H1 (cell line): ENCODE results near the gene OLR1.

Experiments
- BACH1 ChIP-seq: IDR thresholded peaks from 2 replicates; pipeline ENCODE4 v1.6.1; 2012; ENCODE audit warnings: low read length, improper control_type of control experiment
- EP300 ChIP-seq, 2 experiments: IDR thresholded peaks; 1 replicate in 1 of 2; 2 replicates in 1 of 2; pipeline ENCODE4 v1.6.1; 2011 to 2012; ENCODE audit warnings: low read depth in 2 of 2, low read length in 2 of 2, mild to moderate bottlenecking in 2 of 2, borderline replicate concordance in 1 of 2, inconsistent platforms in 1 of 2, moderate library complexity in 1 of 2
- NRF1 ChIP-seq: IDR thresholded peaks from 2 replicates; pipeline ENCODE4 v1.6.1; 2011; ENCODE audit warnings: mild to moderate bottlenecking, low read depth, low read length, improper control_type of control experiment
- POLR2A ChIP-seq, 2 experiments: IDR thresholded peaks; 1 replicate in 1 of 2; 2 replicates in 1 of 2; pipeline ENCODE4 v1.6.1; 2011; ENCODE audit warnings: low read depth in 2 of 2, low read length in 2 of 2, mild to moderate bottlenecking in 2 of 2; ENCODE audit errors: control extremely low read depth in 1 of 2
- POLR2AphosphoS5 ChIP-seq: IDR thresholded peaks from 2 replicates; pipeline ENCODE4 v1.6.1; 2011; ENCODE audit warnings: low read depth, low read length
- TF ChIP-seq, protein P1 (sequence below), 3 experiments: IDR thresholded peaks; 1 replicate in 2 of 3; 2 replicates in 1 of 3; pipeline versions ENCODE4 v1.5.1 to v1.6.1; 2011; ENCODE audit warnings: low read length in 3 of 3, mild to moderate bottlenecking in 3 of 3, inconsistent platforms in 2 of 3, low read depth in 1 of 3, moderate library complexity in 1 of 3; ENCODE audit not compliant: insufficient read depth in 1 of 3; ENCODE audit errors: control extremely low read depth in 1 of 3
- TF ChIP-seq, protein P2 (sequence below): IDR thresholded peaks from 2 replicates; pipeline ENCODE4 v1.6.1; 2011; ENCODE audit warnings: low read depth, mild to moderate bottlenecking, low read length; ENCODE audit not compliant: insufficient read depth
- TF ChIP-seq, protein P3 (sequence below): IDR thresholded peaks from 2 replicates; pipeline ENCODE4 v1.6.1; 2012; ENCODE audit warnings: inconsistent platforms

DNA sequence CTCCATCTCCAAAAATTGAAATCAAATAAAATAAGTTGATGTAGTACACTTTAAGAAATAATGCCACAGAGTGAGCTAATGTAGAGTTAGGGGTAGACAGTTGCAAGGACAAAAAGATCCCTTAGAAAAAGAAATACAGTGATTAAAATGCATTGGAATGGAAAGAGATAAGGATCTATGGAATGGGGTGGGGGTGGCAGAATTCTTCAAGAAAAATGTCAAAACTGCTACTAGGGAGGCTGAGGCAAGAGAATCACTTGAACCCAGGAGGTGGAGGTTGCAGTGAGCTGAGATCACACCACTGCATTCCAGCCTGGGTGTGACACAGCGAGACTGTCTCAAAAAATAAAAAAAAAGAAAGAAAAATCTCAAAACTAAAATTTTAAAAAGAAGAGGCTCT, 6.5 kb downstream of the OLR1 start:
- TF ChIP-seq BACH1 (no peak), POLR2A (IDR thresholded peaks at IDR 0.05; ENCODE audit: control extremely low read depth in 1 of 2, low read depth in 2 of 2, low read length in 2 of 2) (no peak), POLR2AphosphoS5 (no peak), EP300 (IDR thresholded peaks at IDR 0.05; ENCODE audit: borderline replicate concordance in 1 of 2, low read depth in 2 of 2, low read length in 2 of 2) (no peak), NRF1 (no peak)
- TF ChIP-seq, protein P1, sequence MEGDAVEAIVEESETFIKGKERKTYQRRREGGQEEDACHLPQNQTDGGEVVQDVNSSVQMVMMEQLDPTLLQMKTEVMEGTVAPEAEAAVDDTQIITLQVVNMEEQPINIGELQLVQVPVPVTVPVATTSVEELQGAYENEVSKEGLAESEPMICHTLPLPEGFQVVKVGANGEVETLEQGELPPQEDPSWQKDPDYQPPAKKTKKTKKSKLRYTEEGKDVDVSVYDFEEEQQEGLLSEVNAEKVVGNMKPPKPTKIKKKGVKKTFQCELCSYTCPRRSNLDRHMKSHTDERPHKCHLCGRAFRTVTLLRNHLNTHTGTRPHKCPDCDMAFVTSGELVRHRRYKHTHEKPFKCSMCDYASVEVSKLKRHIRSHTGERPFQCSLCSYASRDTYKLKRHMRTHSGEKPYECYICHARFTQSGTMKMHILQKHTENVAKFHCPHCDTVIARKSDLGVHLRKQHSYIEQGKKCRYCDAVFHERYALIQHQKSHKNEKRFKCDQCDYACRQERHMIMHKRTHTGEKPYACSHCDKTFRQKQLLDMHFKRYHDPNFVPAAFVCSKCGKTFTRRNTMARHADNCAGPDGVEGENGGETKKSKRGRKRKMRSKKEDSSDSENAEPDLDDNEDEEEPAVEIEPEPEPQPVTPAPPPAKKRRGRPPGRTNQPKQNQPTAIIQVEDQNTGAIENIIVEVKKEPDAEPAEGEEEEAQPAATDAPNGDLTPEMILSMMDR (IDR thresholded peaks at IDR 0.05; ENCODE audit: control extremely low read depth in 1 of 3, insufficient read depth in 1 of 3, low read depth in 1 of 3, low read length in 3 of 3): no peak
- TF ChIP-seq, protein P2, sequence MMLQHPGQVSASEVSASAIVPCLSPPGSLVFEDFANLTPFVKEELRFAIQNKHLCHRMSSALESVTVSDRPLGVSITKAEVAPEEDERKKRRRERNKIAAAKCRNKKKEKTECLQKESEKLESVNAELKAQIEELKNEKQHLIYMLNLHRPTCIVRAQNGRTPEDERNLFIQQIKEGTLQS: no peak
- TF ChIP-seq, protein P3, sequence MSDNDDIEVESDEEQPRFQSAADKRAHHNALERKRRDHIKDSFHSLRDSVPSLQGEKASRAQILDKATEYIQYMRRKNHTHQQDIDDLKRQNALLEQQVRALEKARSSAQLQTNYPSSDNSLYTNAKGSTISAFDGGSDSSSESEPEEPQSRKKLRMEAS: no peak
